ENCODE measurements around the gene XCR1. TPM values are rescaled to one million over a fixed set of nuclear protein-coding genes. Genes with fewer than 3 reads are reported as not detected.

XCR1 gene
- total RNA-seq, 1 donor from 2014 or later: not detected

- DNase-seq (ENCODE audit: low read depth in 2 of 2): no peak
These were observed 42.7 kb downstream of the XCR1 start for GRCh38 chr3:45984331-45985312.

GRCh38 chr3:45983770-45984169, 43.5 kb downstream of the XCR1 start:
- no peak for DNase-seq (ENCODE audit: low read depth in 2 of 2)

- DNase-seq (ENCODE audit: low read depth in 2 of 2): no peak
These were observed 45.8 kb downstream of the XCR1 start for GRCh38 chr3:45981346-45982074.

DNA sequence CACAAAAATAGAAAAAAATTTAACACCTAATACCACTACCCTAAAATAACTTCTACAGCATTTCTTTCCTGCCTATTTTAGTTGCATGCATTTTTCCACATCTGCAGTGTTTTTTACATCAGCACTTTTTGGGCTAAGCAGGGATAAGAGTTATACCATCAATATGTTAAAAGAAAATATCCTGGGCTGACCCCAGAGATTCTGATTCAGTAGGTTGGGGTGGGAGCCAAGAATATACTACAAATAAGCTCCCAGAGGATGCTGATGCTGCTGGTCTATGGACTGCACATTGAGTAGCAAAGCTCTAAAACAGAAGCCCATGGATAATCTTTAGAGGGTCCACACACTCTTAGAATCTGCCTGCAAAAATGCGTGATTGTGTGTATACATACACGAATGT, 46.5 kb downstream of the XCR1 start:
- no peak for DNase-seq (ENCODE audit: low read depth in 2 of 2)

GRCh38 chr3:45980229-45980813, 47.0 kb downstream of the XCR1 start:
- no peak for DNase-seq (ENCODE audit: low read depth in 2 of 2)

DNA sequence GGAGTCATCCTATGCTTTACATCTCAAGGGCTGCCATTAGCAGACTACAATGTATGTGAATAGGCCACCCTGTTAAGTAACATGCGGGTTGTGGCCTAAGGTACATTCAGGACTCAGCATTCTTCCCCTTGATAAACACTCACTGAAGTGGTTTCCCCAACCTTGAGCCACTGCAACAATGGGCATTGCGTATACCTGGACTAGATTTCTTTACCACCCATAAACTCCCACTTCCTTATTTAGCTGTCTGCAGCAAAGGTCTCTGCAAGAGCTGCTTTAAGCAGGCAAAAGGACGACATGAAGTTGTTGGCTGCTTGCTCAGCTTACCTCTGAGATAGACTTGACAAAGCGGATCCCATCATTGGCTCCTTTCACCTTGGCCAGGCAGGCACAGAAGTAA, 47.9 kb downstream of the XCR1 start:
- no peak for DNase-seq (ENCODE audit: low read depth in 2 of 2)

DNA sequence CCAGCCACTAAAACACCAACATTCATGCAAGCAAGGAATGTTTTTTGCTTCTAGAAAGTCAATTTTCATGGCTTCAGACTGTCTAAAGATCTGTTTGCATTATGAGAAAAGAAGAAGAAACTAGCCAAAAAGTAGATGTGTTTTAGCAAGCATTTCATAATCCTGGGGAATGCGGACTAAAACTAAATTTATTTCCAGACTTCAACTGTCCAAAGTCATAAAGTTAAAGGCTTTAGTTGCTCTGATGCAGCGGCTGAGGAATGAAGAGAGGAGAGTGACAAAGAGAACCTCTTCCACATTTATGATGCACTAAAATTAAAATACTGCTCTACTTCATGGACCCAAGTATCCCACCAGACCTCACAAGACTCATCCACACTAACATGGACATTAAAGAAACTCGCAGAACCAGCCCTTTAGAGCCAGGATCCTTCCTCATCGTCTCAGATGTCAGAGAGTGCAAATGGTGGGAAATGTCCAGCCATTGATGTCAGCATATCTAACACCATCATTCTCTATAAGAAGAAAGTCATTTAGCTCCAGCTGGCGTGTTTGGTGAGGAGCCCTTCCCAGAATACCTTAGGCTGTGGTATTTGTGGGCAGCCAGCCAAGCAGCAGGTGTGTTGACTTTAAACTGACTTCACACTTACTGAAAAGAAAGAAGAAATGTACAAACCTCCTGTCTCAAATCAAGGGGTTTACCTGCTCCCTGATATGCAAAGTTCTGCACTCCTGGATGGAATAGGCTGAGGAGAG, 49.1 kb downstream of the XCR1 start:
- DNase-seq (ENCODE audit: low read depth in 2 of 2): no peak

DNA sequence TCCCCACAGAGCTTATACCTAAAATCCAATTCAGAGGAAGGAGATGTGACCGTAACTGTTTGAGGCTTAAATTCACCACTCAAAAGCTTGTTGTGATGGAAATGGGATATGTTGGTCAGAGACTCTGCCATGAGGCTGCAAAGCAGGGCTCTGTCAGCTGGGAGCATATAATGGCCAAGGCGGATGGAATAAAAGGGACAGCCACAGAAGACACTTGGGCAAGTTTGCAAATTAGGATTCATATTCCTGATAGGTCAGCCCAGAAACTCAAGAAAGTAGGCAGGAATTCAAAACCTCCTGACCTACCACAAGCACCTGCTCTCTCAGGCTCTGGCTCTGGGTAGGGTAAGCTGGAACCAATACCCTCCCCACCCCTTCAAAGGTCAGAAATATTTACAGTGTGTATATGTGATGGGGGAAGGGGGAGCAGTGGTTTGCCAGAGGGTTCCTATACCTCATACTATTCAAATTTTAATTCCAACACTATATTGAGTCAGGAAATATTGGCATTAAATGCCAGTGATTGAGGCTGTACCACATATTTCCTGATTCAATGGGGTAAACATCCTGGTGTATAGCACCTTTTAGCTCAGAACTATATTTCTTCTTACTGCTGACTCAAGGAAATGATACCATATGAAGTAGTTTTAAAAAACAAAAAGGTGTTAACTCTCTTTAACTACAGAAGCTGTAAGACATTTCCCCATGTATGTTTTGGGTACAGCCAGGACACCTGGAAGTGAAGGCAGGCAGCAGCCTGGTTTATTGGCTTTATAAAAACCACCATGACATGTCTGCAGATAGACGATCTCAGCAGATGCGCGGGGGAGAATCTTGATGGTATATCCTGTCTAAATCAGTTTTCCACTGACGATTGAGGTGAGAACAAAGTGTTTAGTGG, 50.8 kb downstream of the XCR1 start:
- DNase-seq (ENCODE audit: low read depth in 2 of 2): no peak

- no peak for DNase-seq (ENCODE audit: low read depth in 2 of 2)
These were observed 51.6 kb downstream of the XCR1 start for GRCh38 chr3:45975686-45976085.

DNA sequence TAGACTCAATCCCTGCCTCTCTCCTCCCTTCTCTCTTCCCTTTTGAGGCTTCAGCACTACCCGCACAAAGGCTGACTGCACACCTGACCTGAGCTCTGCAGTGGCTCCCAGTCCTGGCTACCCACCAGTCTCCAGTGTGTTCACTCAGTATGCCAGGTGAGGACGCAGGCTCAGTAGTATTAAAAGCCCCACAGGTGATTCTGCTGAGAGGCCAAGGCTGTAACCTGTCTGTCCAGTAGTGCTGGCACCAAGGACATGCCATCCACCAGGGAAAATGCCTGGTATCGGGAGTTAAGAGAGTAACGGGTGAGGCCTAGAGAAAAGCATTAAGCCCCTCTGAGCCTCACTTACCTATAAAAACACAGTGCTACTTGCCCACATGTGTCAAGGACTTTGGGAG, 52.6 kb downstream of the XCR1 start:
- DNase-seq (ENCODE audit: low read depth in 2 of 2): no peak

- DNase-seq (ENCODE audit: low read depth in 2 of 2): no peak
These were observed 54.5 kb downstream of the XCR1 start for GRCh38 chr3:45972534-45973402.

DNA sequence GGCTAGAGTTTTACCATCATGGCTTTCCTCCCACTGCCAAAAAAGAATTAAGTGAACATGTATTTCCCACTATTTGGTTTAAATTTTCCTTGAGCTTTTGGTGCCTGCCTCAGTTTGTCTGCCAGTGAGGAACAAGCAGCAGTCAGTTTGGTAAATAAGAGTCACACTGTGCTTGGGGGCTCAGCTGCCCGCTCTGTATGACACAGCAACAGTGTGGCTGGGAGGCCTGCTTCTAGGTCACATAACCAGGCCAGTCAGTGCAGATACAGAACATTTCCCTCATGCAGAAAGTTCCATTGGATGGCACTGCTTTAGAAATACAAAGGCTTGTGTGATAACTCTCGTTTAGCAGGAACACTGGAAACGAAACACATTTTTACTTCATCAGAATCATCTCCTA, 57.3 kb downstream of the XCR1 start:
- DNase-seq (ENCODE audit: low read depth in 2 of 2): no peak

GRCh38 chr3:45969116-45969515, 58.2 kb downstream of the XCR1 start:
- DNase-seq (ENCODE audit: low read depth in 2 of 2): no peak

DNA sequence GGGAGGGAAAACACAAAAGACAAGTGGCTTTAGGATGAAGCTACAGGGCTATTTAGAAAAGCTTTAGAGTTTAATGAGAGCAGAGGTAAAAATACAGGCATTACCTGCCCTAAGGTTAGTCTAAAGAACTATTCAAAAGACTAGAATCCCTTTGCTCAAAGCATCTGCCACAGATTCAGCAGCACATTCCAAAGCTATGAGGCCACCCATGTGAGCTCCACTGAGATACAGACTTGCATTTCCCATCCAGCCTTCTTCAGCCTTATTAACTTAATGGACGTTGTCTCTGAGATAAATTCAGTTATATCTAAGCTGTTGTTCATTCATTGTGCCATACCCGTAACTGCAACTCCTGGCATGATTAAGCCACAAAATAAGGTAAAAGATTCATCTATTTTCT, 58.6 kb downstream of the XCR1 start:
- DNase-seq (ENCODE audit: low read depth in 2 of 2): no peak

GRCh38 chr3:45968149-45968548, 59.1 kb downstream of the XCR1 start:
- DNase-seq (ENCODE audit: low read depth in 2 of 2): no peak

GRCh38 chr3:45967724-45968123, 59.6 kb downstream of the XCR1 start:
- DNase-seq (ENCODE audit: low read depth in 2 of 2): no peak
